ENCODE measurements around the gene VSIR.

DNA sequence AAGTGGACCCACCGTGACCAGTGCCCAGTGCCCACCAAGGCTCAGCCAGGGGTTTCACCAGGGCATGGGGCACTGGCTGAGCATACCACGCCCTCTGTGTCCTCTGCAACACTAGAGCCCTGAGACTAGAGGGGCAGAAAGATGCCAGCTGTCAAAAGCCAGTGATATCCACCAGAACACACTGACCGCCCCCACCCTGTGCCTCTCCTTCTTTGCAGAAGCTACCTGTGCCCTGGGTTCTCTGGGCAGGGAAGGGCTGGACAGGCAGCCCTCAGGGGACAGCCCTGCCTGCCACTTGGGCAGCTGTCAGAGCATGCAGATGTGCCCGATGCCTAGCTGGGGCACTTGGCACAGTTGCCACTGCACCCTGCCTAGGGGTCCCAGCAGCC is 494 bp downstream of the VSIR start:
- TF ChIP-seq POLR2AphosphoS5 (IDR thresholded peaks at IDR 0.05; ENCODE audit: low read depth, low read length) = no peak
- no peak for TF ChIP-seq POLR2A (IDR thresholded peaks at IDR 0.05; ENCODE audit: low read depth, low read length)
- TF ChIP-seq TAF1 (IDR thresholded peaks at IDR 0.05; ENCODE audit: low read depth, low read length) = no peak
- no peak for TF ChIP-seq PAX5 (IDR thresholded peaks at IDR 0.05; ENCODE audit: insufficient read depth, low read length, severe bottlenecking)
